Measurements from ENCODE around the gene ETV1.

DNA sequence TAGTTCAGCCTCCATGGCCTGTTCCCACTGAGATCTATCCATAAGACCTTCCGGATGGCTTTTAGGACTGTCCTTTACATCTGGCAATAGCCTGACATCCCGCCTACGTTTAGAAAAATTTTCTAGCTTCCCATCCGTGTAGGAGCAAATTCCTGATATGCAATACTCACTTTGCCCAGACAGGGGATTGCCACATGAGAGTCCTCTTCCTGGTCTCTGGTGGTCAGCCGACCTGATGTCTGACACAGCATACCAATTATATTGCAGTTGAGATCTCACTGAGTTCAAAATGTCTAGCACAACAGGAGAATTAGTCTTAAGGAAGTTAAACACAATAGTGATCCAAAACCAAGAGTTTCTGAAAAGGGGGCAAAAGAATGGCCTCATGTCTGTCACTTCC is 9.4 kb upstream of the ETV1 start:
- TF ChIP-seq, protein P1, sequence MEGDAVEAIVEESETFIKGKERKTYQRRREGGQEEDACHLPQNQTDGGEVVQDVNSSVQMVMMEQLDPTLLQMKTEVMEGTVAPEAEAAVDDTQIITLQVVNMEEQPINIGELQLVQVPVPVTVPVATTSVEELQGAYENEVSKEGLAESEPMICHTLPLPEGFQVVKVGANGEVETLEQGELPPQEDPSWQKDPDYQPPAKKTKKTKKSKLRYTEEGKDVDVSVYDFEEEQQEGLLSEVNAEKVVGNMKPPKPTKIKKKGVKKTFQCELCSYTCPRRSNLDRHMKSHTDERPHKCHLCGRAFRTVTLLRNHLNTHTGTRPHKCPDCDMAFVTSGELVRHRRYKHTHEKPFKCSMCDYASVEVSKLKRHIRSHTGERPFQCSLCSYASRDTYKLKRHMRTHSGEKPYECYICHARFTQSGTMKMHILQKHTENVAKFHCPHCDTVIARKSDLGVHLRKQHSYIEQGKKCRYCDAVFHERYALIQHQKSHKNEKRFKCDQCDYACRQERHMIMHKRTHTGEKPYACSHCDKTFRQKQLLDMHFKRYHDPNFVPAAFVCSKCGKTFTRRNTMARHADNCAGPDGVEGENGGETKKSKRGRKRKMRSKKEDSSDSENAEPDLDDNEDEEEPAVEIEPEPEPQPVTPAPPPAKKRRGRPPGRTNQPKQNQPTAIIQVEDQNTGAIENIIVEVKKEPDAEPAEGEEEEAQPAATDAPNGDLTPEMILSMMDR (IDR thresholded peaks at IDR 0.05; ENCODE audit: low read depth, low read length, poor library complexity, severe bottlenecking), result no peak
- TF ChIP-seq EZH2phosphoT487 (IDR thresholded peaks at IDR 0.05; ENCODE audit: borderline replicate concordance, low read length), result no peak
